ENCODE data around the gene FNDC3A.
A peak's percentile ranks its signal among the peaks of the same experiment; 100 is the strongest.

Gene FNDC3A

DNA sequence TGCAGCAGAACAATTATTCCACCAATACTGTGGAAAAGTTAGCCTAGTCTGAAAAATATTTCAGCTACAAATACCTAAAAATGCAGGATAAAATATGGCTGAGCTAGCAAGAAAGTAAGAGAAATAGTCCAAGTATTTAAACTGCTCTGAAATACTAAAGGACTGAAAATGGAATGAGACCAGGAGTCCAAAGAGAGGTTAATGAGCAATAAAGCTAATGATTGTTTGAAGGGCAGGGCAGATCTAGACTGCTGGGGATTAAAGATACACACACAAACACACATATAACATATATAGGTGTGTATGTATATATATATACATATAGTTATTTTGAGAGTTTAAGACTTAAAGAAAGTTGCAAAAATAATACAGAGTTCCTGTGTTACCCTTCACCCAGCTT is 269.4 kb downstream of the FNDC3A start:
- peaks cover 11% of the 10 kb centered on the region for H3K79me2 ChIP-seq (ENCODE audit: low read length)
- no peaks in the 10 kb centered on the region for H3K9me2 ChIP-seq (replicated peaks; ENCODE audit: insufficient read depth, low read length)
- no peaks in the 10 kb centered on the region for H4K20me1 ChIP-seq (ENCODE audit: insufficient read depth, low read length)
- no peaks in the 10 kb centered on the region for H3K27me3 ChIP-seq (replicated peaks; ENCODE audit: insufficient read depth, low read length)
- DNase-seq, result no peak
- no peak for TF ChIP-seq CTCF (IDR thresholded peaks at IDR 0.05; ENCODE audit: low read length)
- TF ChIP-seq EZH2phosphoT487 (IDR thresholded peaks at IDR 0.05; ENCODE audit: low read length), result no peak
- no peak for TF ChIP-seq EZH2 (optimal IDR thresholded peaks at IDR 0.05; ENCODE audit: low read depth, low read length)
- no peak overlapping the region for H3K27ac ChIP-seq (ENCODE audit: low read length)
- no peaks in the 10 kb centered on the region for H3F3A ChIP-seq (ENCODE audit: insufficient read depth, low read length)
- H3K4me2 ChIP-seq (ENCODE audit: low read depth, low read length), result no peak overlapping the region
- no peaks in the 10 kb centered on the region for H3K36me3 ChIP-seq (replicated peaks; ENCODE audit: insufficient read depth, low read length)
- H3K9ac ChIP-seq (ENCODE audit: low read length), result no peak overlapping the region
- no peak overlapping the region for H3K4me3 ChIP-seq (ENCODE audit: low read length)
- H2AFZ ChIP-seq (ENCODE audit: low read length), result no peak overlapping the region
- no peaks in the 10 kb centered on the region for H3K4me1 ChIP-seq (ENCODE audit: low read length)
- H3K9me3 ChIP-seq (replicated peaks; ENCODE audit: insufficient read depth, low read length), result no peaks in the 10 kb centered on the region

- Histone ChIP-seq H4K20me1 (ENCODE audit: insufficient read depth, low read length) (no peaks in the 10 kb centered on the region), H3K4me1 (ENCODE audit: low read length) (no peaks in the 10 kb centered on the region), H3F3A (ENCODE audit: insufficient read depth, low read length) (no peaks in the 10 kb centered on the region), H3K4me2 (ENCODE audit: low read depth, low read length) (peak overlapping the region; percentile 86), H3K9me2 (replicated peaks; ENCODE audit: insufficient read depth, low read length) (no peaks in the 10 kb centered on the region), H2AFZ (ENCODE audit: low read length) (peak overlapping the region; percentile 85), H3K36me3 (replicated peaks; ENCODE audit: insufficient read depth, low read length) (no peaks in the 10 kb centered on the region), H3K27ac (ENCODE audit: low read length) (peak overlapping the region; percentile 50; the same call in 1 of the 2 replicates), H3K79me2 (ENCODE audit: low read length) (peaks cover 14% of the 10 kb centered on the region), H3K9me3 (replicated peaks; ENCODE audit: insufficient read depth, low read length) (no peaks in the 10 kb centered on the region), H3K27me3 (replicated peaks; ENCODE audit: insufficient read depth, low read length) (no peaks in the 10 kb centered on the region), H3K9ac (ENCODE audit: low read length) (peak overlapping the region; percentile 82; the same call in 1 of the 2 replicates), H3K4me3 (ENCODE audit: low read length) (peak overlapping the region; percentile 81)
- DNase-seq, result no peak
- no peak for TF ChIP-seq CTCF (IDR thresholded peaks at IDR 0.05; ENCODE audit: low read length)
- no peak for TF ChIP-seq EZH2 (optimal IDR thresholded peaks at IDR 0.05; ENCODE audit: low read depth, low read length)
- TF ChIP-seq EZH2phosphoT487 (IDR thresholded peaks at IDR 0.05; ENCODE audit: low read length), result no peak
Measured at GRCh38 chr13:49246850-49247642, 271.3 kb downstream of the FNDC3A start.

DNA sequence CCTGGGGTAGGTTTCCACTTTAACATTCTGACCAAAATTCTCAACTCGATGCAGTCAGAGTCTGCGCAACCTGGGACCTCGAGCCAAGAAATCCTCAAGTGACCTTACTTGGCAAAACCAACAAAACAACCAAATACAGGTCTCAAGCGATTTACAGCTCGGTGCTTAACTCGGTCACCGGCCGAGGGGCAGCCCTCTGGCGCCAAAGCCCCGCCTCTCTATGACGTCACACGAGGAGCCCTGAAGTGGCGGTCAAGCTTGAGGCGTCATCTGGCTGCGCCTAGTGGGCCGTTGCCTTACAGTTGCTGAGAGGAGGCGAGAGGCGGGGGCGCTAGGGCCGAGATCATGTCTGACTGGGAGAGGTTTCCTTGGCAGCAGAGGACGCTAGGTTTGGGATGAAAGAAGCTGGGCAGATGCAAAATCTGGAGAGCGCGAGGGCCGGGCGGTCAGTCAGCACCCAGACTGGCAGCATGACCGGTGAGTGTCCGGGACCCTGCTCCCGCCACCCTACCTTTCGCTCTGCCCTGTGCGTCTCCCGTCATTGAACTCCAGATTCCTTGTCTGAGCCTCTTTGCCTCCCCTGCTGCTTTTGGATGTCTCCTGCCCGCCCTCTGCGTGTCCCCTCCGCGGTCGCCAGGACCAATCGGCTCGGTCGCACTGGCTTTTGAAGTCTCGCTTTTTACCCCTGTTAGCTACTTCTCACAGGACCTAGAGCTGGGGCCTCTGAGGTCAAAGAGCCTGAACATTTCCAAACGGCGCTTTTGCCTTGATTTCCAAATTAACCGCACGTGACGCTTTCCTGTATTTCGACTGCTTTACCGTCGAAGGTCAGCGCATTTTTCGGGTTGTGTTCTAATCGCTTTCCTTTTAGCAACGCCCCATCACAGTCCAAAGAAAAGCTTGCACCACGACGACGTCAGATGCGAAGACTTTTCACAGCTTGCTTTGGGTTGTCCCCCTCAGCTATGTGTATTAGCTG is 272.2 kb downstream of the FNDC3A start, which contains the start of gene CDADC1:
TSS of gene CDADC1 (plus strand) at position 283 of the 979 bp plus-strand sequence. CDS start at position 396, 113 bp downstream.
- Histone ChIP-seq H3K9me2 (replicated peaks; ENCODE audit: insufficient read depth, low read length) (no peaks in the 10 kb centered on the region), H3K9ac (ENCODE audit: low read length) (peak within 1 kb of the TSS; percentile 82), H3K79me2 (ENCODE audit: low read length) (peaks cover 14% of the 10 kb centered on the region), H3K4me3 (ENCODE audit: low read length) (peak within 1 kb of the TSS; percentile 81), H3K4me1 (ENCODE audit: low read length) (no peaks in the 10 kb centered on the region), H3K4me2 (ENCODE audit: low read depth, low read length) (peak within 1 kb of the TSS; percentile 86), H3K36me3 (replicated peaks; ENCODE audit: insufficient read depth, low read length) (no peaks in the 10 kb centered on the region), H3K27ac (ENCODE audit: low read length) (peak within 1 kb of the TSS; percentile 50; the same call in 1 of the 2 replicates), H3K9me3 (replicated peaks; ENCODE audit: insufficient read depth, low read length) (no peaks in the 10 kb centered on the region), H3K27me3 (replicated peaks; ENCODE audit: insufficient read depth, low read length) (no peaks in the 10 kb centered on the region), H2AFZ (ENCODE audit: low read length) (peak within 1 kb of the TSS; percentile 85), H3F3A (ENCODE audit: insufficient read depth, low read length) (no peaks in the 10 kb centered on the region), H4K20me1 (ENCODE audit: insufficient read depth, low read length) (no peaks in the 10 kb centered on the region)
- no peak for TF ChIP-seq CTCF (IDR thresholded peaks at IDR 0.05; ENCODE audit: low read length)
- no peak for TF ChIP-seq EZH2 (optimal IDR thresholded peaks at IDR 0.05; ENCODE audit: low read depth, low read length)
- no peak for TF ChIP-seq EZH2phosphoT487 (IDR thresholded peaks at IDR 0.05; ENCODE audit: low read length)
- DNase-seq, result peak; percentile 92

All from MM.1S (cell line).